ENCODE data around the gene ATM.

- TF ChIP-seq CTCF (conservative IDR thresholded peaks at IDR 0.05; ENCODE audit: low read length) (no peak), EZH2phosphoT487 (IDR thresholded peaks at IDR 0.05; ENCODE audit: borderline replicate concordance) (no peak)
These were observed 146.2 kb downstream of the ATM start for GRCh38 chr11:108369064-108369463.

Measured in Loucy (cell line).